Activated T-cell treated with anti-CD3 and anti-CD28 coated beads, Interleukin-2, amount 50 U/mL, for 48 hours (primary cell): ENCODE results near the gene RASGRP1.

Experiments used
- DNase-seq, 2 experiments: peaks; one replicate each; pipeline ENCODE4 v3.0.0-alpha.2; 2020

Gene RASGRP1

GRCh38 chr15:38534691-38535090, 29.9 kb downstream of the RASGRP1 start:
- DNase-seq, result peak in 1 of 2 experiments; percentile 19

GRCh38 chr15:38533926-38534325, 30.7 kb downstream of the RASGRP1 start:
- no peak for DNase-seq

DNA sequence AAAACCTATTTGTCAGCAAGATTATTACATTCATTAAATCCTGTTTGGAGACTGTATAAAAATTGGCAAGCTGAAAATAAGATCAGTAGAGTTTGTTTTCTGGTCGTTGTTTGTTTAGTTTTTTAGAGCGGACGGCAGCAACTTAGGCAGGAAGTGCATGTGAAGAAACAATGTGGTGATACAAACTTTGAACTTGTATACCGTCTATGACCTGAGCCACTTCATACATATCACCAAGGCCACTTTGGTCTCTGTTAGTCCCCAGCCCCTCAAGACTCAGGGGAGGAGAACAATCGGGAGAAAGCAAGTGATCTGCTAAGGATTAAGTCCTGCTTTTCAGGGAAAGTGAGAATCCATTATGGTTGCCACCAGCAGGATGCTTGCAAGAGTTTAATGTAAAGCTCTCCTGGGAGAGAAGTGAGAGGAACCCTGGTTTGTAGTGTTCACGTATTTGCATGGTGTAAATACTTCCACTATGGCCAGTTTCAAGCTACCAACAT, 31.1 kb downstream of the RASGRP1 start:
- DNase-seq, result peak in 1 of 2 experiments; percentile 12

GRCh38 chr15:38532728-38533127, 31.9 kb downstream of the RASGRP1 start:
- DNase-seq, result peak in 1 of 2 experiments; percentile 14

DNA sequence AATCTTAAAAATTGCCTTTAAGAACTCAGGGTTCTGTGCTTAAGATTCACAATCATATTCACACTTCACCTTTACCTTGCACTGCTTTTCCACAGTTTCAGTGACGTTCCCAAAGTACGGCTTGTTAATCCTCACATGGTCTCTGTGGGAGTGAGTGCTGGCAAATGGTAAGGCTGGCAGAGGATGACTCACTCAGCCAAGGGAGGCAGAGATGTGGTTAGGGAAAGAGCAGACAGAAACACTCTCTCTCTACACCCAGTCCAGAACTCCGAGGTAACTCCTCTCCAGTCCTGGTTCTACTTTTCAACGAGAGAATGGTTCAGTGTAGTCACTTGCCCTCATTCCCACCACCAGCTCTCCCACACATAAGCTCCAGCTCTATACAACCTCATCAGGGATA, 33.1 kb downstream of the RASGRP1 start:
- DNase-seq, result no peak

- DNase-seq, result peak; percentile 48 to 61
Observed at GRCh38 chr15:38530113-38530512, 34.5 kb downstream of the RASGRP1 start.

DNA sequence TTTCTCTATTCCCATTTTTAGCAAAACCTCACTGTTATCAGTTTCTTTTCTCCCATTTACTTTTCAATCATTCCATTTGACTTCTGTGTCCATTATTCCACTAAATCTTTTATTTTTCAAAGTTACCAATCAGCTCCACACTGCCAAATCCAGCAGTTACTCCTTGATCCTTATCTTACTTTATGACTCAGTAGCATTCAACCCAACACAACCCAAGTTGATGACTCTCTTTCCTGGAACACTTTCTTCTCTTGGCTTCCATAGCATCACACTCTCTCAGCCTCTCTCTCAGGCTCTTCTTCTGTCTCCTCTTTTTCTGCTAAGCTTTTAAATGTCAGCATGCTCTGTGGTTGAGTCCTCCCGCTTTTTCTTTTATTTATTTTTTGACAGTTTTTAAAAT, 36.3 kb downstream of the RASGRP1 start:
- DNase-seq, result no peak

DNA sequence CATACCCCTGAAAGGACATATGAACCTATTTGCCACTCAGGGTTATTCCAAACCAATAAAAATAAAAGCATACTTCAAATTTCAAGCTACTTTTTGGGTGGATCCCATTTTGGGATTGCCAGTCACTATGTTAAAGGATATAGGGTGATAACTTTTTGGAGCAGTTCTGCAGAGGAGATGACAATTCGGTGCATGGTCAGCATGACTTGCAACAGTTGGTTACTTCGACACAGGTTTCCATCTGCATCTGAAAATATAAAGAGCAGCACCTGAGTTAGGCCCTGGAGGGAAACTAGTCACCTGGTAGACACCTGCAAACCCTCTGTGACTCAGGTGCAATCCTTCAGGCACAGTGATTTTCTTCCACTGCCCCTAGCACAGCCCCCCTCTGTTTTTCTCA, 38.5 kb downstream of the RASGRP1 start:
- DNase-seq, result no peak

GRCh38 chr15:38525489-38525888, 39.1 kb downstream of the RASGRP1 start:
- no peak for DNase-seq

GRCh38 chr15:38524156-38524555, 40.5 kb downstream of the RASGRP1 start:
- DNase-seq, result no peak

GRCh38 chr15:38522922-38523321, 41.7 kb downstream of the RASGRP1 start:
- DNase-seq, result no peak

DNA sequence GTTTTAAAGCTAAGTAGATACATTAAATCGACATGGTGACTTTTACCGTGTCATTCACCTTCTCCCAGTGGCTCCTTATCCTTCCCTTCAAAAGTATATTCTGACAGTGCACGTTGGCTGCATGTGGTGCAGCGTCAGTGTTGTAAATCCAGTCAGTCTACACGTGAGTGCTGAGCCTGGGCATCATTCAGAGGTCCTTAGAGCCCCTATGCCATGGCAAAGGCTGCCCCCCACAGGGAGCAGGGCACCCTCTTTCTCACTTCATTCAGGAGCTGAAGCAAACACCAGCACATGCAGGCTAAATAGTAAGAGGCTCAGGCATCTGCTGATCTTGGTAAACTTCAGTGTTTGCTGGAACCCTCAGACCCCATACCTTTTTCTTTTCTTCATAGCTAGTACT, 43.3 kb downstream of the RASGRP1 start:
- no peak for DNase-seq

DNA sequence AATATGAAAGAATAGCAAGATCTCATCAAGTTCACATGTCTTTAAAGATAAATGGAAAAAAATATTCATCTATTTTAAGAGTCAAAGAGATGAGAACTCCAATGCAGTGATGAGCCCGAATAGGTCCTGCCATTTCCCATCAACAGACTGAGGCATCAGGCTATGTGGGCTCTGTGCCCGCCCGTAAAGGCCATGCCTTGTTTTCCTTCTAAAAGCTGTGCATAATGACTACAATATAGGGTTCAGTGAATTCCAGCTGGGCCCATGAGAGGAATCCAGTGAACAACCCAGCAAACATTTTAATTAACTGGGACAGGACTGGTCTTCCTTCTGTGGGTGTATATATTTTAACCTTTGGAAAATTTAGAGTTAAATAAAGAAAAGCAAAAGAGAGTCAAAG, 44.6 kb downstream of the RASGRP1 start:
- DNase-seq, result no peak

GRCh38 chr15:38518084-38518483, 46.5 kb downstream of the RASGRP1 start:
- no peak for DNase-seq

DNA sequence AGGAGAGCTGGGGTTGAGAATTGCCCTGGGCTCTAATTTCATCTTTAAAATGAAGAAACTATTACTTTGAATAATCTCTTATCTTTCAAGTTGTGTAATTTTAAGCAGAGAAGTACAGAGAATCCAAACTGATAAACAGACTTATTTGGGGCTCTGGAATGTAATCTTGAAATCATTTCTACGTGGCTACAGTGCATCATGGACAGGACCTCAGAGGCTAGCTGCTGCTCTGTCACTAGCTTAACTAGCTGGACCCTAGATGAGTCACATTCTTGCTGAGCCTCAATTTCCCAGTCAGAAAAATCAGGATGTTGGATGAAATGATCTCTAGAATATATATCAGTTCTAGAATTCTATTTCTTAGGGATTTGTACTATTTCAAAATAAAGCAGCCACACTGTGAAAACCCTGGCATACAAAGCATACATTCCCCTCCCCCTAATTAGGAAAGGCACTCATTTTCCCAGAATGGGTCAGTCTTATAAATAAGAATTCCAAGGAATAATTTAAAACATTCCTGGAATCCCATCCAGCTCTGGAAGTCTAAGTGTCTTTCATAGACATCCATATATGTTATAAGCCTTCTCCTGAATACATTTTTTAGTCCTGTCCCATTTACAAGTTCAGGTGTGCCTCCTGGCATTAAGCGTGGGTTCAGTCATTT, 47.2 kb downstream of the RASGRP1 start:
- DNase-seq, result no peak

DNA sequence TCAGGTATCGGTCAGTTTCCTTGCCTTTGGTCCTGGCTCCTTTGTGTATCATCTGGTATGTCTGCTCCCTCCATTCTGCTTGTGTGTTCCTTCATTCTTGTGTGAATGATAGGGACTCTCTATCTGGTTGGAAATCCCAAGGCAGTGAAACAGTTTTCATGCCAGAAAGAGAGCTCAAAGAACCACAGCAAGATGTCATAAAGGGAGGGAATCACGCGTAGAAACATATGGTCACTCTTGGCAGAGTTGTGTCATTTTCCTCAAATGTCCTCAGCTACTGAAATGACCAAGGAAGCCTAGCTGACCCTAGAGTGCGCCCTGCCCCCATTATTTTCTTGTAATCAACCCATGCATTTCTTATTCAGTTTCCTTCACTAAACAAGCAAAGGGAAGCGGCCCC, 48.0 kb downstream of the RASGRP1 start:
- DNase-seq, result no peak

DNA sequence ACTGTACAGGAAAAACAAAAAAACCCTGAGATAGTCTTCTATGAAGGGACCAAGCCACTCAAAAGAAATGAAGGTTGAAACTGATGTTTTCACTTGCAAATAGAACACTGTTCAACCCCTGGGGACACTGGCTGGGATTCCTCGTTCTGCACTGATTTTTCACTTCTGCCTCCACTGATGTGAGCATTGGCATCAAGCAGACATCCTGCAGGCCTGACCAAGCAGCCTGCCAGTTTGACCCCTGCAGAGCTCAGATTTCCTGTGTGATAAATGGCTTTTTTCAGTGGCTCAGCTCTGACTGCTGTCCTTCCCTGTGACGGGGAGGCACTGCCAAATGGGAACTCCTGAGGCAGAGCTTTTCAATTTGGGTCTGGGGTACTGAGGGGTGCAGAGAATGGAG, 50.0 kb downstream of the RASGRP1 start:
- no peak for DNase-seq

- no peak for DNase-seq
Observed at GRCh38 chr15:38512901-38513300, 51.7 kb downstream of the RASGRP1 start.

DNA sequence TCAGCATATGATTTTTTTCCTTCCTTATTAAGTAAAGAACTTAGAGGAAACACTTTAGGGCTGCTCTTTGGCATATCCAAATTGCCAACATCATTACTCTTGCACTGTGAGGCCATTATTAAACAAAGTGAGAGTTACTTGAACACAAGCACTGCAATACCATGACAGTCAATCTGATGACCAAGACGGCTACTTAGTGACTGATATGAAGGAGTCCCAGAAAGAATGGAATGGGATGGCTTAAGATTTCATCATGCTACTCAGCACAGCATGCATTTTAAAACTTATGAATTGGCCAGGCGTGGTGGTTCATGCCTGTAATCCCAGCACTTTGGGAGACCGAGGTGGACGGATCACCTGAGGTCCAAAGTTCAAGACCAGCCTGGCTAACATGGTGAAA, 55.5 kb downstream of the RASGRP1 start:
- DNase-seq, result no peak

- no peak for DNase-seq
Observed at GRCh38 chr15:38508647-38509046, 56.0 kb downstream of the RASGRP1 start.

- DNase-seq, result no peak
Observed at GRCh38 chr15:38507570-38507969, 57.0 kb downstream of the RASGRP1 start.

GRCh38 chr15:38506997-38507396, 57.6 kb downstream of the RASGRP1 start:
- no peak for DNase-seq

DNA sequence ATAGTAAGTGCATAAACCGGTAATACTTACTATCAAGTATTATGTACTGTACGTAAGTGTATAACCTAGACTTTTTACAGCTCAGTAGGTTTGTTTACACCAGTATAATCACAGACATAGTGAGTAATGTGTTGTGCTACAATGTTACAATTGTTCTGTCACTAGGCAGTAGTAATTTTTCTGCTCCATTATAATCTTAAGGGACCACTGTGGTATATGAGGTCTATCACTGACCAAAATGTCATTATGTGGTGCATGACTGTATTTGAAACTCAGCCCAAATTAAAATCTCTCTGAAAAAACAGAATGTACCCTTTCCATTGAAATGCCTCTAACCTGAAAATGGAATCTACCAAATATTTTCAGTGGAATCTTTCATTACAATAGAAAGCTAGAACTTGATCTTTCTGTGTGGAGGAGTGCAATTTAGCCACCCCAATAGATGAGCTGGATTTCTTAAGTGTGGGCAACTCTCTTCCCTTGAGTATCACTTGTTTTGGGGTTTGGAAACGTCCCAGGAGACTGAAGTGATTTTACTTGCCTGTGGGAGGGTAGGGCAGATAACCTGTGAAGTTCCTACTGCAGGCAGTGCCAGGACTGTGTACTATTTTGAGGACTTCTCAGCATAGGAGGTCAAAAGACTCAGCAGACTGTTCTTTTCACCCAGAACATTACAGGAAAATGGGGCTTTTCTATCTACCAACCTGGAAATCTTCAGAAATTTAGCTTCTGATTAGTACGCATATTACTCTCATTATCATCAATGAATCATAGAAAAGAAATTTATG, 59.7 kb downstream of the RASGRP1 start:
- DNase-seq, result no peak

GRCh38 chr15:38503496-38503895, 61.1 kb downstream of the RASGRP1 start:
- DNase-seq, result no peak
